Adipose tissue (tissue), 3 donors: ENCODE data around the gene TNFSF9. TPM values are rescaled to one million over a fixed set of nuclear protein-coding genes. Genes with fewer than 3 reads are reported as not detected.
"Not testable (repeated sequence)": the region's sequence is repeated elsewhere in the genome, so short reads cannot be mapped to it uniquely, and the experiment has no call there.

Experiments used
- H3K27ac ChIP-seq: one replicate; pipeline ENCODE4 v1.5.1; 2013; ENCODE audit warnings: low read depth, low read length
- WGBS, 3 donors: extraction: QIAGEN DNeasy Blood & Tissue Kit; methylation state at CpG; one replicate each; pipeline ENCODE4 v1.1.7; 2013; 5-methylcytosine and 5-hydroxymethylcytosine counted together
- polyA plus RNA-seq, 3 donors: library from polyadenylated mRNA; stranded (reverse); fragments of 200-250 nt; gene quantifications; one replicate each; pipeline ENCODE4 v1.2.3, GENCODE V29; 2013
- donor health status: healthy with polysubstance abuse.
- donor health status: Bipolar disorder and iron deficiency.
- donor health status: healthy.

The TNFSF9 gene
- polyA plus RNA-seq, 3 donors: 0.09 to 1.5 (median 0.83) TPM

DNA sequence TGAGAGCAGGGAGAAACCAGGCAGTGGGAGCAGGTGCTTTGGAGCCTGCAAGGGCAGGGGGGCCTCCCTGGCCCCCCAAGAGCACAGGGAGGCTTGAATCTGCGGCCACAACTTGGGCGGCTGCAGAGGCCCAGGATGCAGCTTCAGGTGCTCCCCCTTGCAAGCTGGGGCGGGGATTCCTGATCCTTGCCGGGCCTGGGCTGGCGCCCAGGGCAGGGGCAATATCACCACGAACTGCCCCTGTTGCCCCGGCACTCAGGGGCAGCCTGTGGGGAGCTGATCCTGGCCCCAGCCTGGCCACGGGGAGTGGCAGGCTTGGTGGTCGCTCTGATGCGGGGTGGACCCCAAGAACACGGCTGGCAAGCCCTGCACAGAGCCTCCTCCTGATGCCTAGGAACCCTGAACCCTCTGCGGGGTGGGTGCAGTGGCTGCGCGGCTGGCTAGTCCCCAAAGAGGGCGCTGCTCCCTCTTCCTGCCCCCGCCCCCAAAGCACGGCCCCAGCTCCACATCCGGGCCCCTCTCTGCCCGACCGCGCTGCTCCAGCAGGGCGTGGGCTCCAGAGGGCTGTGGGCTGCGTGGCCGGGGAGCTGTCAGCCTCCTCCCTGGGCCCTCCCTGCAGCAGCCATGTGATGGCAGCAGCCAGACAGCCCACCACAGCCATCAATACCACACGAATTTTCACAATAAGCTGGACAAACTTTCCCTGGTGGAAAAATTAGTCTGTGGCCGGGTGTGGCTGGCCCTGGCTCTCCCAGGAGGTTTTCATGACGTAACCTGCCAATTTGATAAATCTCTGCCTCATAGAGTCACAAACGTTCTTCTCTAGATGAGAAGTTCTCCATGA, 21.0 kb downstream of the TNFSF9 start:
- WGBS, 3 donors: 33 to 39% (median 34%) methylated on average over 22 to 28 of the region's 28 CpGs
- H3K27ac ChIP-seq: no peak overlapping the region

DNA sequence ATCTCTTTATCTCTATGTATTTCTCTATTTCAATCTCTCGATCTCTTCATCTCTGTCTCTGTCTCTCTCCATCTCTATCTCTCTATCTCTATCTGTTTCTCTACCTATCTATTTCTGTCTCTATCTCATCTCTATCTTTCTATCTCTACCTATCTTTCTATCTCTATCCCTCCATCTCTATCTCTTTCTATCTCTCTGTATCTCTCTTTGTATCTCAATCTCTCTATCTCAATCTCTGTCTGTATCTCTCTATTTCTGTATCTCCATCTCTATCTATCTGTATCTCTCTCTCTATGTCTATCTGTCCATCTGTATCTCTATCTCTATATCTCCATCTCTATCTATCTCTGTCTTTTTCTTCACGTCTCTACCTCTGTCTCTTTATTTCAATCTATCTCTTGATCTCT, 25.2 kb downstream of the TNFSF9 start:
- 81 to 89% (median 83%) methylated on average over 2 of the region's 2 CpGs for WGBS, 3 donors
- no peak overlapping the region for H3K27ac ChIP-seq

DNA sequence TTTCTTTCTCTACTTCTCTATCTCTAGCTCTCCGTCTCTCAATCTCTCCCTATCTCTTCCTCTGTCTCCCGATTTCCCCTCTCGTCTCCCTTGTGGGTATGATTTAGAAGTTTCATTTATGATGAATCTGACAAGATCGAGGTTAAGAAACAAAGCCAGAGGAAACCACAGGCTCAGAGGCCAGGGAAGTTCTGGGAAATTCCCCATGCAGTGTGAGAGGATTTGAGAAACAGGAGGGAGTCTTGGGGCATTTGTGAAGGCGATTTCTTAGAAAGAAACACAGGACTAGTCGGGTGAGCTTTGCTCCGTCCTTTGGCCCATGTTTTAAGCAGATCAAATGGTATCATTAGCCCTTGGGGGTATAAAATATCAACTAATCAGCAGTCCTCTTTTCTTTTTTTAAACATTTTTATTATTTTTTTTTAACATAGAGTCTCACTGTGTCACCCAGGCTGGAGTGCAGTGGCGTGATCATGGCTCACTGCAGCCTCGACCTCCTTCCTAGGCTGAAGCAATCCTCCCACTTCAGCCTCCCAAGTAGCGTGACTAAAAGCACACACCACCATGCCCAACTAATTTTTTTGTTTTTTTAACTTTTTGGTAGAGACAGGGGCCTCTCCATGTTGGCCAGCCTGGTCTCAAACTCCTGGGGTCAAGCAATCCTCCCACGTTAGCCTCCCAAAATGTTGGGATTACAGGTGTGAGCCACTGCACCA, 25.8 kb downstream of the TNFSF9 start:
- 43 to 69% (median 47%) methylated on average over 11 of the region's 11 CpGs for WGBS, 3 donors
- H3K27ac ChIP-seq: no peak overlapping the region

DNA sequence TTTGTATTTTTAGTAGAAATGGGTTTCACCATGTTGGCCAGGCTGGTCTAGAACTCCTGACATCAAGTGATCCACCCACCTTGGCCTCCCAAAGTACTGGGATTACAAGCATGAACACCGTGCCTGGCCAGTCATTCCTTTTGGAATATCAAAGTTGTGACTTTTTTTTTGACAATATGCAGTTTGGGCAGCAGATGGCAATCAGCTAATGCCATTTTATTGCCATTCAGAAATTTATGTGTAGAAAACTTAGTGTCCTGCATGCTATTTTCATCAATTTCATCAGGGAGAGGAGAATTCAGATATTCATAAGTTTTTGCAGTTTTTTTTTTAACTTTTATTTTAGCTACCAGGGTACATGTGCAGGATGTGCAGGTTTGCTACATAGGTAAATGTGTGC, 31.6 kb downstream of the TNFSF9 start:
- 49 to 64% (median 56%) methylated on average over 1 of the region's 1 CpG for WGBS, 3 donors
- not testable (repeated sequence) for H3K27ac ChIP-seq

DNA sequence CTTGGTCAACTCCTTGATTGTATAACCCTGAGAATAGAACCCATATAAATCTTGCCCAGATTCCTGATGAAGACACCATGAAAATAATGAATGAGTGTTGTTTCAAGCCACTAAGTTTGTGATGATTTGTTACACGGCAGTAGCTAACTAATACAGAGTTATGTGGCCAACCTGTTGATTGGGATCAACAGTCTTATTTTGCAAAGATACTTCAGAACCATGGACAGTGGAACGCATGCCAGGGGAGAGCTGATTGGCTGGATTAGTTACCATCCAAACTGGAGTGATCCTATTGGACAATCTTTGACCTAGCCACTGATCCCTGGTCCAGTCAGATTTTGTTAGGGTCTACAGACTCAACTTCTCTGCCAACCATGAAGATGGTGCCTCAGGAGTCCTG, 33.6 kb downstream of the TNFSF9 start:
- H3K27ac ChIP-seq: no peak overlapping the region
- 68 to 80% (median 73%) methylated on average over 2 of the region's 2 CpGs for WGBS, 3 donors

DNA sequence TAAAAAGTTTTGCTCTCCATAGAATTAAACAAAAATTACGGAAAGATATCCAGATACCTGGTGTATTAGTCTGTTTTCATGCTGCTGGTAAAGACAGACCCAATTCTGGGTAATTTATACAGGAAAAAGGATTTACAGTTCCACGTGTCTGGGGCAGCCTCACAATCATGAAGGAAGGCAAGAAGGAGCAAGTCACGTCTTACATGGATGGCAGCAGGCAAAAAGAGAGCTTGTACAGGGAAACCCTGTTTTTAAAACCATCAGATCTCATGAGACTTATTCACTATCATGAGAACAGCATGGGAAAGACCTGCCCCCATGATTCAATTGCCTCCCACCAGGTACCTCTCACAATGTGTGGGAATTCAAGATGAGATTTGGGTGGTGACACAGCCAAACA, 35.9 kb downstream of the TNFSF9 start:
- whole genome bisulfite sequencing, 3 donors: 46 to 78% (median 74%) methylated on average over 3 of the region's 3 CpGs
- not testable (repeated sequence) for H3K27ac ChIP-seq

DNA sequence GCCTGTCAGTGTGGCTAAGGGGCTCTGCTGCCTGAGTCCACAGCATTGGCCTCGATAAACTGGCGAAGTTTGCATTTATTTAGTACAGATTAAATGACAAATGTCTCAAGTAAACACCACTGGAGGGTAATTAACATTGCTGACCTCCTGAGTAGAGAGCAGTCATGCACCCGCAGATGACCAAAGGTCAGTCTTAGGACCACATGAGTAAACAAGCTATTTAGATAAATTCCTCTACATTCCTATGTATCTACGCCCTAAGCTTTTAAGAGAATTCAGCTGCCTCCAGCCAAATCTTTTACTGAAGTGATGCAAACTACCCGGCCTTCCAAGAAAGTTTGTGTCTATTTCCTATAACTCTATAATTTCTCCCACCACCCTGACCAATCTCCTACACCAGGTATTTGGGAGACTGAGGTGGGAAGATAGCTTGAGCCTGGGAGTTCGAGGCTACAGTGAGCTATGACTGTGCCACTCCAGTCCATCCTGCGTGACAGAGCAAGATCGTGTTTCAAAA, 37.2 kb downstream of the TNFSF9 start:
- H3K27ac ChIP-seq: no peak overlapping the region
- WGBS, 3 donors: 51 to 67% (median 53%) methylated on average over 8 of the region's 8 CpGs

DNA sequence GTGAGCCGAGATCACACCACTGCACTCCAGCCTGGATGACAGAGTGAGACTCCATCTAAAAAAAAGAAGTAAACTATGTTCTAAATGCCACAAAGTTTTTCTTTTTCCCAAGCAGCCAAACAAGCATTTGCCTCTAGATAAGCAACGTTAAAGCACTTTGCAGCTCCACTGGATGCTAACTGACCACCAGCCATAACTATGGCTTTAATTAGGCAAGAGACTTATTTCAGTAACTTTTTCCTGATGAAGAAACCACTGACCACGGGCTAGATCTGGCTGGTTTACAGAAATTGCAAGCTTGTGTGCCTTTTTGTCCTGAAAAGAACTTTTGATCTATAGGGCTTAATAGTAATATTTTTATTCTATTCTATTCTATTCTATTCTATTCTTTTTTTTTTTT, 38.0 kb downstream of the TNFSF9 start:
- H3K27ac ChIP-seq: no peak overlapping the region
- WGBS, 3 donors: 42 to 65% (median 46%) methylated on average over 3 of the region's 3 CpGs

DNA sequence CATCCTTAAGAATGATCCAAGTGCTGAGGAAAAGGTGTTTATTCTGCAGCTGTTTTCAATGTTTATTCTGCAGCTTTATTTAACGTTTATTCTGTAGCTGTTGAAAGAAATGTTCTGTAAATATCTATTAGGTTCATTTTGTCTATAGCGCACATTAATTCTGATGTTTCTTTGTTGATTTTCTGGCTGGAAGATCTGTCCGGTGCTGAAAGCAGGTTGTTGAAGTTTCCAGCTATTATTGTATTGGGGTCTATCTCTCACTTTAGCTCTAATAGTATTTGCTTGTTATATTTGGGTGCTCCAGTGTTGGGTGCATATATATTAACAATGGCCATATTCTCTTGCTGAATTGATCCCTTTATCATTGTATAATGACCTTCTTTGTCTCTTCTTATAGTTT, 39.9 kb downstream of the TNFSF9 start:
- 43 to 81% (median 60%) methylated on average over 3 of the region's 3 CpGs for WGBS, 3 donors
- no peak overlapping the region for H3K27ac ChIP-seq

DNA sequence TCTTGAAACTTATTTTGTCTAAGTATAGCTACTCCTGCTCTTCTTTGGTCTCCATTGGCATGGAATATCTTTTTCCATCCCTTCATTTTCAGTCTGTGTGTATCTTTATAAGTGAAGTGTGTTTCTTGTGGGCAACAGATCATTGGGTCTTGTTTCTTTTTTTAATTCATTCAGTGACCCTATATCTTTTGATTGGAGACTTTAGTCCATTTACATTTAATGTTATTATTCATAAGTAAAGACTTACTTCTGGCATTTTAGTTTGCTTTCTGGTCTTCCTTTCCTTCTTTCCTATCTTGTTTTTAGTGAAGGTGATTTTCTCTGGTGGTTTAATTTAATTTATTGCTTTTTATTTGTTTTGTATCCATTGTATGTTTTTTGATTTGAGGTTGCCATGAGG, 40.3 kb downstream of the TNFSF9 start:
- H3K27ac ChIP-seq: no peak overlapping the region

DNA sequence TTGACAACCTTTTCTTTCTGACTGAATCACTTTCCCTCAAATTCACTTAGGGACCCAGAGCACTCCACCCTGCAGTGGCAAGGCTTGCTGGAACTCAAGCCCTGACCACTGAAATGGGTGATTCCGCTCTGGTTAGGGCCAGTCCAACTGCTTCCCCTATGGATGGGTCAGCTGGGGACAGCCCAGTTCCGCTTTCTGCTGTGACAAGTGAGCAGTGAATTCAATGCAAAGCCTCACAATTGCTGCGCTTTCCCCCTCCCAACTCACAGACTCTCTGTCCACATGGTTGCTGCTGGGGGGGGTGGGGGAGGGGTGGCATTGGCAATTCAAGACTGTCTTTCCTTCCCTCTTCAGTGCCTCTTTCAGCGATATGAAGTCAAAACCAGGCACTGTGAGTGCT, 41.4 kb downstream of the TNFSF9 start:
- no peak overlapping the region for H3K27ac ChIP-seq
- WGBS, 3 donors: 44 to 55% (median 53%) methylated on average over 4 of the region's 4 CpGs

DNA sequence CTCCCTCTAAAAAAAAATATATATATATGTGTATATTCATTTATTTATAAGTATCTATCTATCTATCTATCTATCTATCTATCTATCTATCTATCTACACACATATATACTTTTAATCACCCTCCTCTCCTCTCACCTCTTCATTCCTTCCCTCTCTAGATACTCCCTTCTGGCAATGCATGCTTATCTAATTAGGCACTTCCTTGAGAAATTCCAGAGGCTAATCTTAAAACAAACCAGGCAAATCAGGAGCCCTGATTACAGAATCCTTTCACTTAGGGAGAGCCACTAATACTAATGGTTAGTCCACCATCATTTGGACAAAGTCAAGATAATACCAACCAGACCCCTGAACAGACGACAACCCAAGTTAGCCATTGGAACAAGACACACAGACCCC, 42.5 kb downstream of the TNFSF9 start:
- 26 to 84% (median 66%) methylated on average over 1 of the region's 1 CpG for WGBS, 3 donors
- H3K27ac ChIP-seq: no peak overlapping the region

DNA sequence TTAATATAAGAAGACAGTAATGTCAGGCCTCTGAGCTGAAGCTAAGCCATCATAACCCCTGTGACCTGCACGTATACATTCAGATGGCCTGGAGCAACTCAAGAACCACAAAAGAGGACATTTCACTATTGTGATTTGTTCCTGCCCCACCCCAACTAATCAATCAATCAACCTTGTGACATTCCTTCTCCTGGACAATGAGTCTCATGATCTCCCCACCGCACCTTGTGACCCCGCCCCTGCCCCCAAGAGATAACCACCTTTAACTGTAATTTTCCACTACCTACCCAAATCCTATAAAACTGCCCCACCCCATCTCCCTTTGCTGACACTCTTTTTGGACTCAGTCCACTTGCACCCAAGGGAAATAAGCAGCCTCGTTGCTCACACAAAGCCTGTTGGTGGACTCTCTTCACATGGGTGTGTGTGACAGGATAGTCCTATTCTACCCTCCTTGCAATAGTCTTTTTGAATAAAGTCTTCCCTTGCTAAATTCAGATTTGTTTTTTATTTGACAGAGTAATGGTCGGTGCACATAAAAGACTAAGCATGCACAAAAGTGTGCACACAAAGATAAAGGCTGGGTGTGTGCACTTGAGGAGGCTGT, 46.1 kb downstream of the TNFSF9 start:
- no peak overlapping the region for H3K27ac ChIP-seq
- WGBS, 3 donors: 59 to 75% (median 60%) methylated on average over 5 of the region's 5 CpGs

DNA sequence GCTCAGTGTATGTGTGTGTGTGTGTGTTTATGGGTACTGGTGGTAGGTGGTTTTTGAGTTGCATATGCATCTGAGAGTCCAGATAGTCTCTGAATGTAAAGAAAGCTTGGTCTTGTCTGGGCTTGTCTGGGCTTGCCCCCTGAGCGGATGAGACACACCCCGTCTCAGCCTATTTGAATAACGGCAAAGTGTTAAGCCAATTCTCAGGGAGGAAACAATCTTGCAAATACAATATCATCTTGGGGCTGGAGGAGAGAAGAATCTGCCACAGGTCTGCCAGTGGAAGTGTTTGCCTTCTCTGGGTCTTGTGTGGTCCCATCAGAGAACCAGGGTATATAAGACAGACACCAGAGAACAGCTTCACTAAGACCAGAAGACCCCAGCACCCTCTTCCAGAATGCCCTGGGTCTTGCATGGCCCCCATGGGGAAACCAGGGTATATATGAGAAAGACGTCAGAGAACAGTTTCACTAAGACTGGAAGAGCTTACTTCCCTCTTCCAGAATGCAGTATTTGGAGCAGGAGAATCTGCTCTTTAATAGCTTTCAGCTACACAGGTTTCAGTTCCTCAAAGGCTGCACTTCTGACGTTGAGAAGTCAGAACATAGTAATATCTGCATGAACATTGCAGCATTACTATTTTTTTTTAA, 46.8 kb downstream of the TNFSF9 start:
- no peak overlapping the region for H3K27ac ChIP-seq
- WGBS, 3 donors: 64 to 79% (median 65%) methylated on average over 5 of the region's 5 CpGs

DNA sequence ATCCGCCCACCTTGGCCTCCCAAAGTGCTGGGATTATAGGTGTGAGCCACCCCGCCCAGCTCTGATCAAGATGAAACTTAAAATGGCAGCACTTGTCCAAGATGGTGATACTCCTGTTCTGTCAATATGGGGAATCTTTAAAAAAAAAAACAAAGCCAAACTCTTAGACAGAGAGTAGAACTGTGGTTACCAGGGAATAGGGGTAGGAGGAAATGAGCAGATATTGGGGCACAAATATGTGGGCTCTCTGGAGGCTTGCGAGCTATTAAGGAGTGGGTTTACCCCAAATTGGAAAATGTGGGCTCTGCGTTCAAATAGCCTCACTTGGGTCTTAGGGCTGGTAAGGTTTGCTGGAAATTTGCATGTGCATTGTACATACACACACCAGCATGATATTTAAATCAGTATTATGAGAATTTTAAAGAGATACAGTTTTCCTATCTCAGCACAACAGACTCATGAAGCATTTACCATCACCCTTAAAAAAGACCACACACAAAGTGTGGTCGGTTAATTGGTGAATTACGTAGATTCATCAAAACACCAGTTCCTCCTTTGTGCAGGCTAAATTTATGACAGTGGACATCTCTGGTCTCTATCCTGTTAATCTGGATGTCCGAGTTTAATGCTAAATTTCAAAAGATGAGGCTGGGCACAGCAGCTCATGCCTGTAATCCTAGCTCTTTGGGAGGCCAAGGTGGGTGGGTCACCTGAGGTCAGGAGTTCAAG, 48.8 kb downstream of the TNFSF9 start:
- WGBS, 3 donors: 78 to 84% (median 79%) methylated on average over 7 of the region's 7 CpGs
- H3K27ac ChIP-seq: no peak overlapping the region

DNA sequence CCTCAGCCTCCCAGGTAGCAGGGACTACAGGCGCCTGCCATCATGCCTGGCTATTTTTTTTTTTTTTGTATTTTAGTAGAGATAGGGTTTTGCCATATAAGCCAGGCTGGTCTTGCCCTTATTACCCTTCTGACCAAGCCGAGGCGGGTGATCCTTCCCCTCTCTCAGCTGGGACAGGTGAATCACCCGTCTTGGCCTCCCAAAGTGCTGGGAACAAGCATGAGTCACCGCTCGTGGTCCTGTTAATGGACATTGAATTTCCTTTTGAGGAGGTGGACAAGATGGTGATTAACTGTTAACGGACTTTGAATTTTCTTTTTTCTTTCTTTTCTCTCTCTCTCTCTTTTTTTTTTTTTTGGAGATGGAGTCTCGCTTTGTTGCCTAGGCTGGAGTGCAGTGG, 49.5 kb downstream of the TNFSF9 start:
- 70 to 76% (median 75%) methylated on average over 8 of the region's 8 CpGs for WGBS, 3 donors
- H3K27ac ChIP-seq: no peak overlapping the region

DNA sequence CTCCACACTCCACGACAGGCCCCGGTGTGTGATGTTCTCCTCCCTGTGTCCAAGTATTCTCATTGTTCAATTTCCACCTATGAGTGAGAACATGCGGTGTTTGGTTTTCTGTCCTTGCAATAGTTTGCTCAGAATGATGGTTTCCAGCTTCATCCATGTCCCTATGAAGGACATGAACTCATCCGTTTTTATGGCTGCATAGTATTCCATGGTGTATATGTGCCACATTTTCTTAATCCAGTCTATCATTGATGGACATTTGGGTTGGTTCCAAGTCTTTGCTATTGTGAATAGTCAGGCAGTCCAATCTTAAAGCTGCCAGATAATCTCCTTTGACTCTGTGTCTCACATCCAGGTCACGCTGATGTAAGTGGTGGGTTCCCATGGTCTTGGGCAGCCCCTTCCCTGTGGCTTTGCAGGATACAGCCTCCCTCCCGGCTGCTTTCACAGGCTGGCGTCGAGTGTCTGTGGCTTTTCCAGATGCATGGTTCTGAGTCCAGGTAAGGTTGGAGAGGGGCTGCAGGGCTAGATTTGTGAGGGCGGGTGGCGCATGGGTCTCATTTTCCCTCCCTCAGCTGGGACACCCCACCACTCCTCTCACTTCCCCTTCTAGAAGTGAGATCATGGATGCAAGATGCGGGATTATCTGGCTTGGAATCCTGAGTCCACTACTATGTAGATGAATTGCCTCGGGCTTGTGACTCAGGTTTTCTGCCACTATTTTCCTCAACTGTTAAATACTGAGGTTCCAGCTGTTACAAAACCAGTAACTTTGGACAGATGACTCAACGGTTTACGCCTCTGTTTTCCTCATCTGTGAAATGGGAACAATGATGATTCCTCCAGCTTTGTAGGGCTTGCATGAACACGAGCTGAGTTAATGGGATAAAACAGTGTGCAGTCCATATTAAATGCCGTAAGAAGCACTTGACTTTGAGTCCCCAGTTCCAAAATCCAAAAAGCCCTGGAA, 52.0 kb downstream of the TNFSF9 start:
- H3K27ac ChIP-seq: not testable (repeated sequence)
- 79 to 87% (median 85%) methylated on average over 16 of the region's 16 CpGs for WGBS, 3 donors
